Body of pancreas (tissue), 4 donors: Measurements from ENCODE around the gene FKBP11. TPM values are rescaled to one million over a fixed set of nuclear protein-coding genes. Genes with fewer than 3 reads are reported as not detected.

ENCODE experiments used
- ATAC-seq: fragments of 150-250 bp; one replicate; pipeline ENCODE4 v1.9.1; 2016
- DNase-seq, 4 donors: peaks; one replicate each; pipeline ENCODE4 v3.0.0-alpha.2; 2019
- H3K27ac ChIP-seq, 4 donors: fragments of 200-600 bp; sonication (generic); 1 replicate in 3 of 4; 2 replicates in 1 of 4; pipeline versions ENCODE4 v1.5.1 to v1.6.1; 2016 to 2019; ENCODE audit warnings: mild to moderate bottlenecking in 1 of 4, mixed read lengths in 1 of 4, moderate library complexity in 1 of 4
- H3K27me3 ChIP-seq, 2 donors: fragments of 200-600 bp; sonication (generic); one replicate each; pipeline ENCODE4 v1.6.0; 2016; ENCODE audit warnings: mild to moderate bottlenecking in 1 of 2
- H3K36me3 ChIP-seq, 2 donors: fragments of 200-600 bp; sonication (generic); replicated peaks in 1 of 2; 2 replicates each; pipeline ENCODE4 v1.5.1; 2016; ENCODE audit warnings: low read depth in 2 of 2; ENCODE audit not compliant: insufficient read depth in 1 of 2
- H3K4me1 ChIP-seq: fragments of 200-600 bp; sonication (generic); one replicate; pipeline ENCODE4 v1.6.0; 2016
- H3K4me3 ChIP-seq, 2 donors: fragments of 200-600 bp; sonication (generic); 1 replicate in 1 of 2; 2 replicates in 1 of 2; pipeline ENCODE4 v1.5.1; 2016 to 2019
- H3K9me3 ChIP-seq, 3 donors: fragments of 200-600 bp; sonication (generic); 1 replicate in 2 of 3; 2 replicates in 1 of 3; pipeline ENCODE4 v1.5.1; 2016
- CTCF ChIP-seq, 7 experiments: fragments of 450-650 bp in 4 of 7; fragments of 200-600 bp in 3 of 7; sonication (generic) in 3 of 7; IDR thresholded peaks; one replicate each; pipeline ENCODE4 v1.5.1; 2016 to 2019; ENCODE audit warnings: antibody characterized with exemption in 7 of 7
- POLR2A ChIP-seq, 3 donors: fragments of 450-650 bp; IDR thresholded peaks; one replicate each; pipeline ENCODE4 v1.6.1; 2016; ENCODE audit warnings: antibody characterized with exemption in 3 of 3, mild to moderate bottlenecking in 2 of 3
- WGBS, 2 donors: methylation state at CpG; one replicate each; pipeline ENCODE4 v1.1.5; 2017; 5-methylcytosine and 5-hydroxymethylcytosine counted together
- intact Hi-C: fragments of 100-400 bp; cut with DNase I; formaldehyde crosslinking; loops from one replicate; pipeline ENCODE4 v1.15.1; 2023
- total RNA-seq, 2 donors: library from RNA; depleted of rRNA; stranded (reverse); fragments of >200 nt; gene quantifications; one replicate each; pipeline ENCODE4 v1.1.0, GENCODE V29; 2016

Gene FKBP11
- total RNA-seq, 2 donors from 2014 or later: 31.1 to 98.6 TPM

GRCh38 chr12:48961331-48961730 lies 36.0 kb upstream of the FKBP11 start:
- no peak for DNase-seq
- H3K27me3 ChIP-seq: no peaks in the 10 kb centered on the region
- no peak overlapping the region for H3K4me3 ChIP-seq
- intact Hi-C loops: no loop called here
- no peak overlapping the region for H3K27ac ChIP-seq
- H3K9me3 ChIP-seq: no peaks in the 10 kb centered on the region
- H3K36me3 ChIP-seq: no peaks in the 10 kb centered on the region
- WGBS, 2 donors: 40 to 59% methylated on average over 4 of the region's 4 CpGs
- no peak for TF ChIP-seq POLR2A (IDR thresholded peaks at IDR 0.05)
- TF ChIP-seq CTCF (IDR thresholded peaks at IDR 0.05): no peak
- no peak for ATAC-seq
- peaks cover 7% of the 10 kb centered on the region for H3K4me1 ChIP-seq

GRCh38 chr12:48960834-48961233 lies 35.5 kb upstream of the FKBP11 start:
- Histone ChIP-seq H3K27ac (no peak overlapping the region), H3K27me3 (no peaks in the 10 kb centered on the region), H3K4me1 (peaks cover 12% of the 10 kb centered on the region), H3K36me3 (no peaks in the 10 kb centered on the region), H3K4me3 (no peak overlapping the region), H3K9me3 (no peaks in the 10 kb centered on the region)
- DNase-seq: no peak
- ATAC-seq: no peak
- WGBS, 2 donors: 51 to 63% methylated on average over 3 of the region's 3 CpGs
- intact Hi-C loops: no loop called here
- TF ChIP-seq CTCF (IDR thresholded peaks at IDR 0.05) (no peak), POLR2A (IDR thresholded peaks at IDR 0.05) (no peak)

- no peak for ATAC-seq
- no peaks in the 10 kb centered on the region for H3K36me3 ChIP-seq
- H3K27ac ChIP-seq: no peak overlapping the region
Observed at GRCh38 chr12:48958049-48958388, 32.7 kb upstream of the FKBP11 start.

GRCh38 chr12:48957141-48958048 lies 32.1 kb upstream of the FKBP11 start, which contains the start of gene ARF3:
TSS of gene ARF3 (minus strand) at chr12:48957487. CDS start at chr12:48941095, 16,392 bp downstream.
- 0 to 1% methylated on average over 25 to 57 of the region's 58 CpGs for WGBS, 2 donors

More at GRCh38 chr12:48958049-48958388, 32.7 kb upstream of the FKBP11 start:
- no peaks in the 10 kb centered on the region for H3K9me3 ChIP-seq
- TF ChIP-seq POLR2A (IDR thresholded peaks at IDR 0.05): no peak
- TF ChIP-seq CTCF (IDR thresholded peaks at IDR 0.05): no peak
- H3K4me1 ChIP-seq: peaks cover 17% of the 10 kb centered on the region
- no peak overlapping the region for H3K4me3 ChIP-seq
- no peak for DNase-seq
- intact Hi-C loops: no loop called here
- no peaks in the 10 kb centered on the region for H3K27me3 ChIP-seq
- 14 to 29% methylated on average over 3 of the region's 3 CpGs for WGBS, 2 donors

More at GRCh38 chr12:48957141-48958048, 32.1 kb upstream of the FKBP11 start, which contains the start of gene ARF3:
- H3K27me3 ChIP-seq: no peaks in the 10 kb centered on the region
- DNase-seq (peak; percentile 95 to 97 (median 96)), ATAC-seq (peak; percentile 96)
- TF ChIP-seq POLR2A (IDR thresholded peaks at IDR 0.05) (peak; percentile 51 to 90 (median 86)), CTCF (IDR thresholded peaks at IDR 0.05) (no peak)
- H3K4me3 ChIP-seq: peak within 1 kb of the TSS; percentile 95 to 98
- intact Hi-C loops: no loop called here
- peaks cover 17% of the 10 kb centered on the region for H3K4me1 ChIP-seq
- H3K36me3 ChIP-seq: no peaks in the 10 kb centered on the region
- H3K9me3 ChIP-seq: no peaks in the 10 kb centered on the region
- H3K27ac ChIP-seq: peak within 1 kb of the TSS; percentile 42 to 85 (median 56)
